GM10266 (cell line): Measurements from ENCODE around the gene HYPK.
"Not testable (repeated sequence)": the region's sequence is repeated elsewhere in the genome, so short reads cannot be mapped to it uniquely, and the experiment has no call there.

Source experiments
- DNase-seq: peaks from one replicate; pipeline ENCODE4 v3.0.0; 2012; ENCODE audit errors: extremely low spot score
- TF ChIP-seq, protein P1 (sequence below): IDR thresholded peaks from 2 replicates; pipeline ENCODE4 v1.5.1; 2012; ENCODE audit warnings: mild to moderate bottlenecking, low read depth; ENCODE audit not compliant: control insufficient read depth, insufficient read depth; ENCODE audit errors: missing control alignments

The HYPK gene

DNA sequence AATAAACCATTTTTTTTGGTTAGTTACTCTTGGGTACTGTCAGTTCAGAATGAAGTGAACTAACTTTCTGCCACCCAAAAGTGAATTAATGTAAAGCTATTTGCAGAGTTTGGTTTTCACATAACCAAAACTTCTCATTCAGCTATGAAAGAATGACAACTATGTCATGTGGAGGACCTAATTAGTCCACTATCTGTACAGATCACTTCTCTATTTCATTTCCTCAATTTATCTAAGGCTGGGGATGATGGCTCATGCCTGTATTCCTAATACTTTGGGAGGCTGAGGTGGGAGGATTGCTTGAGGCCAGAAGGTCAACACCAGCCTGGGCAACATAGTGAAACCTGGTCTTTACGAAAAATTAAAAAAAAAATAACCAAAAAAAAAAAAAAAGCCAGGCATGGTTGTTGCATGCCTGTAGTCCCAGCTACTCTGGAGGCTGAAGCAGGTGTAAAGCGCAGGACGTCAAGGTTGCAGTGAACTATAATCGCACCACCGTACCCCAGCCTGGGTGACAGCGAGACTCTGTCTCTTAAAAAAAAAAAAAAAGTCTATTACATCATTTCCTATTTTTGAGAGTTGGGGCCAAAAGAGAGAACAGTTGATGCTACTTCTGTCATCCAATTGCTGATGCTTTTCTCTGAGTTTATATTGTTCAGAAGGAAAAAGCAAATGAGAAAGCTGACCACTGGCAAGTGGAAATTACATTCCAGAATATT, 8.7 kb downstream of the HYPK start:
- TF ChIP-seq, protein P1, sequence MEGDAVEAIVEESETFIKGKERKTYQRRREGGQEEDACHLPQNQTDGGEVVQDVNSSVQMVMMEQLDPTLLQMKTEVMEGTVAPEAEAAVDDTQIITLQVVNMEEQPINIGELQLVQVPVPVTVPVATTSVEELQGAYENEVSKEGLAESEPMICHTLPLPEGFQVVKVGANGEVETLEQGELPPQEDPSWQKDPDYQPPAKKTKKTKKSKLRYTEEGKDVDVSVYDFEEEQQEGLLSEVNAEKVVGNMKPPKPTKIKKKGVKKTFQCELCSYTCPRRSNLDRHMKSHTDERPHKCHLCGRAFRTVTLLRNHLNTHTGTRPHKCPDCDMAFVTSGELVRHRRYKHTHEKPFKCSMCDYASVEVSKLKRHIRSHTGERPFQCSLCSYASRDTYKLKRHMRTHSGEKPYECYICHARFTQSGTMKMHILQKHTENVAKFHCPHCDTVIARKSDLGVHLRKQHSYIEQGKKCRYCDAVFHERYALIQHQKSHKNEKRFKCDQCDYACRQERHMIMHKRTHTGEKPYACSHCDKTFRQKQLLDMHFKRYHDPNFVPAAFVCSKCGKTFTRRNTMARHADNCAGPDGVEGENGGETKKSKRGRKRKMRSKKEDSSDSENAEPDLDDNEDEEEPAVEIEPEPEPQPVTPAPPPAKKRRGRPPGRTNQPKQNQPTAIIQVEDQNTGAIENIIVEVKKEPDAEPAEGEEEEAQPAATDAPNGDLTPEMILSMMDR, result no peak
- DNase-seq, result no peak

DNA sequence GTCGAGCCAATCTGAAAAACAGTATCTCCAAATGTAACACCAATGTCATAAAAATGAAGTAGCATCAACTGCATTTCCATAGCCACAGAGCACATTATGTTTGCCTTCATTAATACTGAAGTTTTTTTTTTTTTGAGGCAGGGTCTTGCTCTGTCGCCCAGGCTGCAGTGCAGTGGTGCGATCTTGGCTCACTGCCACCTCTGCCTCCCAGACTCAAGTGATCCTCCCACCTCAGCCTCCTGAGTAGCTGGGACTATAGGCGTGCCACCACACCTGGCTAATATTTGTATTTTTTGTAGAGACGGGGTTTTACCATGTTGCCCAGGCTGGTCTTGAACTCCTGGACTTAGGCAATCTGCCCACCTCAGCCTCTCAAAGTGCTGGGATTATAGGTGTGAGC, 14.7 kb downstream of the HYPK start:
- DNase-seq, result not testable (repeated sequence)

- TF ChIP-seq, protein P1, result no peak
- DNase-seq, result no peak
Observed at GRCh38 chr15:43821505-43821904, 21.1 kb downstream of the HYPK start.

GRCh38 chr15:43824302-43825246, 24.2 kb downstream of the HYPK start, which contains the start of gene MFAP1:
Gene MFAP1 (minus strand): TSS chr15:43824690. CDS start chr15:43824569, 121 bp downstream.
- peak; percentile 90 for DNase-seq
- TF ChIP-seq, protein P1, result no peak

GRCh38 chr15:43825305-43825704, 24.9 kb downstream of the HYPK start:
- DNase-seq, result not testable (repeated sequence)

DNA sequence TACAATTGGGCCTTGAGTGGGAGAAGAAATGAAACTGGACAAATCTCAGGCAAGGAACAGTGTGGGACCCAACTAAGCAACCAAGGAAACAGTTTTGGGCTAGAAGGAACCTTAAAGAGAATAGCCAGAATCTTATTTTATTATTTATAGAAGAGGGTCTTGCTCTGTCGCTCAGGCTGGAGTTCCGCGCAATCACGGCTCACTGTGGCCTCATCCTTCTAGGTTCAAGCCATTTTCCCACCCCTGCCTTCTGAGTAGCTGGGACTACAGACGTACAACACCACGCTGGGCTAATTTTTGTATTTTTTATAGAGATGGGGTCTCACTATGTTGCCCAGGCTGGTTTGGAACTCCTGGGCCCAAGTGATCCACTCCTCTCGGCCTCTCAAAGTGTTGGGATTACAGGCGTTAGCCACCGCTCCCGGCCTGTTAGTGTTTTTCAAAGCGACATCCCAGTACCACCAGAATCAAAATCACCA, 25.7 kb downstream of the HYPK start:
- no peak for DNase-seq
- TF ChIP-seq, protein P1, result no peak

DNA sequence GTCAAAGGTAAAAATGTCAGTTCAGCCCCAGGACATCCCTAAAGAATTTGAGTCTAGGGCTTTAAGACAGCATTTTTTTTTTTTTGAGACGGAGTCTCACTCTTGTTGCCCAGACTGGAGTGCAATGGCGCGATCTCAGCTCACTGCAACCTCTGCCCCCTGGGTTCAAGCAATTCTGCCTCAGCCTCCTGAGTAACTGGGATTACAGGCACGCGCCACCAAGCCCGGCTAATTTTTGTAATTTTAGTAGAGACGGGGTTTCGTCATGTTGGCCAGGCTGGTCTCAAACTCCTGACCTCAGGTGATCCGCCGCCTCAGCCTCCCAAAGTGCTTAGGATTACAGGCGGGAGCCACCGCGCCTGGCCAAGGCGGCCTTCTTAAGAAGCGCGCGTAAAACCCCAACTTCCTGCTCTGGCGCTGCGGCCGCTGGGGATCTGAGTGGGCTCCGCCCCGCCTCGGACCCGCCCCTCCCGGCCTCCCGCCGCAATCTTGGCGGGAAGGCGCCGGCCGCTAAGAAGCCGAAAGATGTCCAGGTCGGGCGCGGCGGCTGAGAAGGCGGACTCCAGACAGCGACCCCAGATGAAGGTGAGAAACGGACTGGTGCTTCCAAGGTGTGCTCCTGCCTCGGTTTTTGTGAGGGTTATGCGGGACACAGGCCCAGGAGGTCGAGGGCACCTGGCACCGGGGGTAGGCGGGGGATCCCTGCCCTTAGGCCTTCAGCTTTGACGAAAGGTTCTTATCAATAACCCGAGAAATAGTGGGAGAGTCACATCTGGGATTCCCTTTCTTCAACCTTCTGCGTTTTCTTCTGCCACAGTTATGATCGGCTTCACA, 26.3 kb downstream of the HYPK start, which contains the start of gene WDR76:
Gene WDR76, plus strand, starts transcription at position 495 of the 834 bp plus-strand sequence. Its CDS starts 31 bp downstream, at position 526.
- DNase-seq, result peak; percentile 79
- TF ChIP-seq, protein P1, result no peak
